Cardiac muscle cell (in vitro differentiated cells and primary cell): ENCODE results near the gene MICU1. TPM values are rescaled to one million over a fixed set of nuclear protein-coding genes. Genes with fewer than 3 reads are reported as not detected.

Source experiments
- DNase-seq, 2 donors: peaks; one replicate each; pipeline versions ENCODE4 v3.0.0 to v3.0.0-alpha.2; 2010 to 2017; ENCODE audit warnings: low read depth in 1 of 2, low spot score in 1 of 2
- H3K27ac ChIP-seq: fragments of 200-600 bp; sonication (generic); 2 replicates; pipeline ENCODE4 v1.5.1; 2016
- H3K27me3 ChIP-seq: fragments of 200-600 bp; sonication (generic); 2 replicates; pipeline ENCODE4 v1.6.0; 2016; ENCODE audit warnings: control low read depth
- H3K36me3 ChIP-seq: fragments of 200-600 bp; sonication (generic); 2 replicates; pipeline ENCODE4 v1.5.1; 2016; ENCODE audit warnings: control low read depth
- H3K4me1 ChIP-seq: fragments of 200-600 bp; sonication (generic); 2 replicates; pipeline ENCODE4 v1.8.1; 2017; ENCODE audit warnings: low read depth, mild to moderate bottlenecking, mixed run types
- H3K4me3 ChIP-seq: fragments of 200-600 bp; sonication (generic); 2 replicates; pipeline ENCODE4 v1.5.1; 2016; ENCODE audit warnings: mild to moderate bottlenecking
- H3K9me3 ChIP-seq: fragments of 200-600 bp; sonication (generic); 2 replicates; pipeline ENCODE4 v1.5.1; 2017; ENCODE audit warnings: low read depth, mild to moderate bottlenecking, control low read depth
- polyA plus RNA-seq: library from polyadenylated mRNA; unstranded; fragments of >200 nt; fragmentation: Nextera tagmentation; extraction: Ambion mirVana; gene quantifications from 2 replicates; pipeline ENCODE4 v1.2.1, GENCODE V29; 2016
- total RNA-seq: library from RNA; depleted of rRNA; stranded (reverse); fragments of >200 nt; gene quantifications from 2 replicates; pipeline ENCODE4 v1.2.3, GENCODE V29; 2016
- TF ChIP-seq, protein P1 (sequence below): IDR thresholded peaks from 2 replicates; pipeline ENCODE4 v1.5.1; 2012; ENCODE audit warnings: low read depth, mild to moderate bottlenecking, low read length

The MICU1 gene
- total and polyA plus RNA-seq, 2 experiments from 2014 or later = 48.3 to 53.2 TPM

DNA sequence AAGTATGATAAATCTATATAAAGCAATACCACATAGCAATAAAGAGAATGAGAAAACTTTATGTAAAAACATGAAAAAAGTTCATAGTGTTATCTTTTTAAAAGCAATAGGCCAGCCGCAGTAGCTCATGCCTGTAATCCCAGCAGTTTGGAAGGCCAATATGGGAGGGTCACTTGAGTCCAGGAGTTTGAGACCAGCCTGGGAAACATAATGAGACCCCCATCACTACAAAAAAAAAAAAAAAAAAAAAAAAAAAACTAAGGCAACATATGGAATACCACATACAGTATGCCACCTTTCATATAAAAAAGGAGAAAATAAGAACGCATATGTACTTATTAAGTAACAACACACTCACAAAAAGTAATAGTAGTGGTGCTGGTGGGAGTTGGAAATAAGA, 52.8 kb downstream of the MICU1 start:
- Histone ChIP-seq H3K4me3 (no peak overlapping the region), H3K36me3 (no peaks in the 10 kb centered on the region), H3K27ac (no peak overlapping the region), H3K4me1 (no peaks in the 10 kb centered on the region), H3K9me3 (no peaks in the 10 kb centered on the region), H3K27me3 (no peaks in the 10 kb centered on the region)
- TF ChIP-seq, protein P1, sequence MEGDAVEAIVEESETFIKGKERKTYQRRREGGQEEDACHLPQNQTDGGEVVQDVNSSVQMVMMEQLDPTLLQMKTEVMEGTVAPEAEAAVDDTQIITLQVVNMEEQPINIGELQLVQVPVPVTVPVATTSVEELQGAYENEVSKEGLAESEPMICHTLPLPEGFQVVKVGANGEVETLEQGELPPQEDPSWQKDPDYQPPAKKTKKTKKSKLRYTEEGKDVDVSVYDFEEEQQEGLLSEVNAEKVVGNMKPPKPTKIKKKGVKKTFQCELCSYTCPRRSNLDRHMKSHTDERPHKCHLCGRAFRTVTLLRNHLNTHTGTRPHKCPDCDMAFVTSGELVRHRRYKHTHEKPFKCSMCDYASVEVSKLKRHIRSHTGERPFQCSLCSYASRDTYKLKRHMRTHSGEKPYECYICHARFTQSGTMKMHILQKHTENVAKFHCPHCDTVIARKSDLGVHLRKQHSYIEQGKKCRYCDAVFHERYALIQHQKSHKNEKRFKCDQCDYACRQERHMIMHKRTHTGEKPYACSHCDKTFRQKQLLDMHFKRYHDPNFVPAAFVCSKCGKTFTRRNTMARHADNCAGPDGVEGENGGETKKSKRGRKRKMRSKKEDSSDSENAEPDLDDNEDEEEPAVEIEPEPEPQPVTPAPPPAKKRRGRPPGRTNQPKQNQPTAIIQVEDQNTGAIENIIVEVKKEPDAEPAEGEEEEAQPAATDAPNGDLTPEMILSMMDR = no peak
- DNase-seq = no peak

DNA sequence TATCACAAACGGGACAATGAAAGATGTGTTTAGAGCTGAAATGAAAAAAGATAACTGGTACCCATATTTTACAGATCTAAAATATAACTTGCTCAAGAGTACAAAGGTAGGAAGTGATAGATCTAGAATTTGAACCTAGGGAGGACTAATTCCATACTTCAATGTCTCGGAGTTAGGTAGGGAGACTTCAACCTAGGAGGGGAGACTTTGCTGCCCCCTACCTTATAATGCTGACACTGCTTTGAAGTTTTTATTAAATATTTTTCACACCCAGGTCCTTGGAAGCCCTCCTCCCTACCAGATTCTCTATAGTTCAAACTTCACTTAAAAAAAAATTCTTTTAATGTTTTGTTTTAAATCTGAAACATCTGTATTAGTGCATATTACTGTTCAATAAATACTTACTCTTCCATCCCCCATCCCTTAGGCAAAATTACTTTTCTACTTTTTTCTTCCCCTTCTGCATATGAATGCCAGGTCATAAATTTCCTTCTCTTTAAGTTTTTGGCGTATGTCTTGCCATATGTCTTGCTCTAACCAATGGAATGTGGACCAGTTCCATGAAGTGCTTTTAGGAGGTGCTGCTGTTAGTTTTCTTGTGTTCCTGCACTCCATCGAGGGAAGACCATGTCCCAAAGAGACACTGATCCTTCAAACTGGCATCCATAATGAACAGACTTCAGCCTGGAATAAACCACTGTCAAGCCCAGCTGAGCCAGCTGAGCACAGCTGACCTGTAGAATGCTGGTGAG, 57.8 kb downstream of the MICU1 start:
- Histone ChIP-seq H3K9me3 (no peaks in the 10 kb centered on the region), H3K27ac (no peak overlapping the region), H3K4me3 (no peak overlapping the region), H3K4me1 (no peaks in the 10 kb centered on the region), H3K27me3 (no peaks in the 10 kb centered on the region), H3K36me3 (no peaks in the 10 kb centered on the region)
- DNase-seq = peak; percentile 25 to 40
- TF ChIP-seq, protein P1 = peak; percentile 44

GRCh38 chr10:72567421-72567820, 58.5 kb downstream of the MICU1 start:
- DNase-seq = peak in 1 of 2 donors; percentile 4

GRCh38 chr10:72564596-72564995, 61.3 kb downstream of the MICU1 start:
- H3K36me3 ChIP-seq = no peaks in the 10 kb centered on the region
- TF ChIP-seq, protein P1 = no peak
- no peak overlapping the region for H3K4me3 ChIP-seq
- no peaks in the 10 kb centered on the region for H3K27me3 ChIP-seq
- H3K4me1 ChIP-seq = no peaks in the 10 kb centered on the region
- H3K9me3 ChIP-seq = no peaks in the 10 kb centered on the region
- no peak overlapping the region for H3K27ac ChIP-seq
- DNase-seq = peak in 1 of 2 donors; percentile 38

More at GRCh38 chr10:72567421-72567820, 58.5 kb downstream of the MICU1 start:
- Histone ChIP-seq H3K4me1 (no peaks in the 10 kb centered on the region), H3K27me3 (no peaks in the 10 kb centered on the region), H3K4me3 (no peak overlapping the region), H3K36me3 (no peaks in the 10 kb centered on the region), H3K27ac (no peak overlapping the region), H3K9me3 (no peaks in the 10 kb centered on the region)
- TF ChIP-seq, protein P1 = no peak

DNA sequence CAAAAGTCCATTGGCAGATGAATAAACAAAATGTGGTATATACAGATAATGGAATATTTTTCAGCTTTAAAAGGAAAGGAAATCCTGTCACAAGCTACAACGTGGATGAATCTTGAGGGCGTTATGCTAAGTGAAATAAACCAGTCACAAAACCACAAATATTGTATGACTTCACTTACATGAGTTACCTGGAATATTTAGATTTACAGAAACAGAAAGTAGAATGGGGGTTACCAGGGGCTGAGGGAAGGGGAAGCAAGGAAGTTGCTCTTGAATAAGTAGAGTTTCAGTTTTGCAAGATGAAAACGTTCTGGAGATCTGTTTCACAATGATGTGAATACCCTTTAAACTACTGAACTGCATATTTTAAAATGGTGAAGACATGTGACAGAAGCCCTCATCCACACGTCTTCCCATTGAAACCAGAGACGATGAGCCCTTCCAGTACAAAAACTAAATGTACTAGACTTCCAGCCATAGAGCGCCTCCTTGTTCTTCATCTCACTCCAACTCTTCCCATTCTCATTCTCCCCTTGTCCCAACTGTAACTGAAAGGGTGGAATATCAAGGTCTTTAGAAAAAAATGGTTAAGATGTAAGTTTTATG, 62.4 kb downstream of the MICU1 start:
- no peaks in the 10 kb centered on the region for H3K9me3 ChIP-seq
- no peaks in the 10 kb centered on the region for H3K4me1 ChIP-seq
- no peak overlapping the region for H3K27ac ChIP-seq
- no peaks in the 10 kb centered on the region for H3K36me3 ChIP-seq
- DNase-seq = no peak
- TF ChIP-seq, protein P1 = no peak
- H3K27me3 ChIP-seq = no peaks in the 10 kb centered on the region
- H3K4me3 ChIP-seq = no peak overlapping the region
